Cardiac fibroblast (primary cell): Measurements from ENCODE around the gene HMGN5.

Experiments used
- DNase-seq, 2 donors: peaks; one replicate each; pipeline versions ENCODE4 v3.0.0 to v3.0.0-alpha.2; 2010; ENCODE audit warnings: low read depth in 2 of 2
- H3K4me3 ChIP-seq, 2 donors: replicated peaks in 1 of 2; 1 replicate in 1 of 2; 2 replicates in 1 of 2; pipeline ENCODE4 v1.5.1; 2011; ENCODE audit warnings: low read depth in 2 of 2, low read length in 2 of 2, mild to moderate bottlenecking in 2 of 2, moderate library complexity in 1 of 2
- CTCF ChIP-seq: IDR thresholded peaks from one replicate; pipeline ENCODE4 v1.5.1; 2011; ENCODE audit warnings: low read depth, mild to moderate bottlenecking, low read length, inconsistent platforms

Gene HMGN5

GRCh38 chrX:81201671-81202455, at the start of gene HMGN5, which contains the start of gene SH3BGRL:
Gene HMGN5 (minus strand): TSS chrX:81201913. CDS start chrX:81121549, 80,364 bp downstream.
Gene SH3BGRL (plus strand): TSS chrX:81202102. CDS start chrX:81202201, 99 bp downstream.
- H3K4me3 ChIP-seq = peak within 1 kb of the TSS; percentile 61 to 72
- DNase-seq = peak; percentile 89 to 93
- TF ChIP-seq CTCF = no peak

DNA sequence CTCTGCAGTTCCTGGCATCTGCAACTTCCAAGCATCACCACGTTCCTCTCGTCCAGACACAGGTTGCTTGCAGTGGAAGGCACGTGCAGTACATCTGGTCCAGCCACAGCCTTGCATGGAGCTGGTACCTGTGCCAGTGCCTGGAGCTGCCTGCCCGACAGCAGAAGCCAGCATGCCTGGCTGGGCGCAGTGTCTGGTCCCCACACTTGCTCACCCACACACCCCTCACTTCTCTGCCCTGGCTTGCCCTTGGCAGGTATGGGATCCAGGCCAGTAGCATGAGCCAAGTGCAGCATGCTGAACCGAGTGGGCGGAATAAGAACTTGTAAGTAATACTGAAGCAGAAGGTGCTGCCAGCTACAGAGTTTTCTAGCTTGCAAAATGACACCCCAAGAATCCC, 40.0 kb upstream of the HMGN5 start:
- H3K4me3 ChIP-seq = no peak overlapping the region
- no peak for TF ChIP-seq CTCF
- no peak for DNase-seq

DNA sequence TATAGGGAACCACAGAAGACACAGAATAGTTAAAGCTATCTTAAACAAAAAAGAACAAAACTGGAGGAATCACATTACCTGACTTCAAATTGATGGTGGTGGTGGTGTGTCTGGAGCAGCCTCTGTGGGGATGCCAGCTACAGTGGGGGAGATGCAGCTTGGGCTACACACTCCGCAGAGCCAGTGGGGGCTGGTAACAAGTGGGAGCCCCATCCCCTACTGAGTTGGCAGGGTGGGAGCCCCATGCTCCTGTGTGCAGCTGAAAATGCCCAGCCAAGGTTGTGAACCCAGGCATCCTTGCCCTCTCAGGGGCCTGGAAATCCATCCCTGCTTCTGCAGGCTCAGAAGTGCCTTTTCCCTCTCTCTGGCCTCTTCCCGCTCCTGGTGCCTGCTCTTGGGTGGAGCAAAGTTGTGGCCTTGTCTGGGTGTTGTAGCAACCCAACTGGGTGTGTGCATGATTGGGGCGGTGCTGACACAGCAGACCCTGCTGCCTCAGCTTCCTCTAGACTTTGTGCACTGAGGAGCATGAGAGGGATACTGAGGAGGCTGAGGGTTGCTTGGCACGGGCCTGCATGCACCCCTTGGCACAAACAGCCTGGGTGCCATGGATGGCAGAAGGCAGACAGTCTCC, 39.1 kb upstream of the HMGN5 start:
- DNase-seq = no peak
- H3K4me3 ChIP-seq = no peak overlapping the region
- TF ChIP-seq CTCF = no peak

DNA sequence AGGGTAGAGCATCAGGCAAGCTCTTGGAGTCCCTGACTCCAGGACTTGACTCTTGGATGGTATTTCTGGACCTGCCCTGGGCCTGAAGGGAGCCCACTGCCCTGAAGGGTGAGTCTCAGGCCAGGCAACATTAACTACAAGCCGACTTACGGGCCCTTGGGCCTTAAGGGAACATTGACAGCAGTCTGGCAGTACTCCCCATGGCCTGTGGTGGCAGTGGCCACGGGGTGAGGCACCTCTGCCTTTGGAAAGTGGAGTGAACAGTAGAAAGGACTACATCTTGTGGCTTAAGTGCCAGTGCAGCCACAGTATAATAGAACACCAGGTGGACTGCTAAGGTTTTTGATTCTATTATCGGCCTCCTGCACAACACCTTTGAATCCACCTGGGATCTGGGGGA, 36.5 kb upstream of the HMGN5 start:
- no peak for TF ChIP-seq CTCF
- no peak for DNase-seq
- H3K4me3 ChIP-seq = no peak overlapping the region

GRCh38 chrX:81237516-81237915, 35.8 kb upstream of the HMGN5 start:
- TF ChIP-seq CTCF = no peak
- no peak overlapping the region for H3K4me3 ChIP-seq
- no peak for DNase-seq

DNA sequence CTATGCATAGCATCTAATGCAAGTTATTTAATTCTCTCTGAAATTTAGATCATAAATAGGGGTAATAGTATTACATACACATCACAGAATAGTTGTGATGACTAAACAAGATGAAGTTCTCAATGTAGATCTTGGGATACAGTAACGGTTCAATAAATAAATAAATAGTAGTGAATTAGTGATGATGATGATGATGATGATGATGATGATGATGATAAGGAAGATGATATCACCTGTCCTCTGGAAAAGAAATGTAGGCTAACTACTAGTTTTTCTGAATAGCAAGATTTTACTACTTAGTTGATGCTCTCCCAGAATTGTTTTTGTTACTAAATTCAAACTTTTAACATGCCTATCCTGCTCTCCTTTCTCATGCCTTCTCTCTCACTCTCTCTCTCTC, 30.5 kb upstream of the HMGN5 start:
- no peak for TF ChIP-seq CTCF
- H3K4me3 ChIP-seq = no peak overlapping the region
- no peak for DNase-seq
